Lower leg skin (tissue), 4 donors: ENCODE data around the gene CAV2. TPM values are rescaled to one million over a fixed set of nuclear protein-coding genes. Genes with fewer than 3 reads are reported as not detected.

ENCODE experiments used
- DNase-seq, 2 donors: peaks; one replicate each; pipeline ENCODE4 v3.0.0-alpha.2; 2019; ENCODE audit warnings: low spot score in 2 of 2
- H3K4me3 ChIP-seq: fragments of 200-600 bp; sonication (generic); 2 replicates; pipeline ENCODE4 v1.5.1; 2017; ENCODE audit warnings: mild to moderate bottlenecking, low read depth; ENCODE audit not compliant: poor library complexity, severe bottlenecking
- POLR2A ChIP-seq, 2 donors: fragments of 450-650 bp; IDR thresholded peaks; one replicate each; pipeline ENCODE4 v1.6.1; 2016 to 2017; ENCODE audit warnings: antibody characterized with exemption in 2 of 2, mild to moderate bottlenecking in 1 of 2, moderate library complexity in 1 of 2
- WGBS, 2 donors: methylation state at CpG; one replicate each; pipeline ENCODE4 v1.1.5; 2018; 5-methylcytosine and 5-hydroxymethylcytosine counted together
- intact Hi-C: fragments of 100-400 bp; cut with DNase I; formaldehyde crosslinking; loops from one replicate; pipeline ENCODE4 v1.15.0; 2023; ENCODE audit warnings: low total_unique reads
- total RNA-seq, 4 donors: library from RNA; depleted of rRNA; stranded (reverse); fragments of >200 nt; gene quantifications; one replicate each; pipeline ENCODE4 v1.1.0, GENCODE V29; 2016
- TF ChIP-seq, protein P1 (sequence below), 3 donors: fragments of 450-650 bp; IDR thresholded peaks; one replicate each; pipeline ENCODE4 v1.5.1; 2016; ENCODE audit warnings: antibody characterized with exemption in 3 of 3, mild to moderate bottlenecking in 3 of 3, moderate library complexity in 2 of 3

The CAV2 gene
- total RNA-seq, 4 donors from 2014 or later, result 47.3 to 72.1 (median 67.7) TPM

DNA sequence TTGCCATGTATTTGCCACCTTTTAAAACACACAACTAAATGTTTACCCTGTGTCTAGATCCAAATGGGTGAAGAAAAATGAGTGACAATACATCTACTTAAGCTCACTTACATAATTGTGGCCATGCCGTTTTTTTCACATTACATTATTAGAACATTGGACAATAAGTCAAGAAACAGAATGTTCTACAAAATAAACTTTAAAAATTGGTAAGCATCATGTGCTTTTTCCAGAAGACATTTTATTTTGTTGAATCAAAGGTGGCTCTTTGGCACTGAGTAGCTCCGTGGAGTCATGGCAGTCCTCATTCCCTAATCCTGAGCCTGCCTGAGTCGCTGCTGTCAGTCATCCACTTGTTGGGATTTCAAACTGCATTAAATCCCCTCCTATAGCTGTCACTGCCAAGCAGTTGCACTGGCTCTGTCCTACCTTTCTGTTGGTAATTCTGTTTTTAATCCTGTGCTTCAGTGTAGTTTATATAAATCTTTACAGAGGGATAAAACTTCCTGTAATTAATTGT lies 57.6 kb downstream of the CAV2 start:
- 60 to 65% methylated on average over 3 of the region's 3 CpGs for WGBS, 2 donors
- no peak for DNase-seq
- H3K4me3 ChIP-seq, result no peak overlapping the region
- TF ChIP-seq, protein P1, sequence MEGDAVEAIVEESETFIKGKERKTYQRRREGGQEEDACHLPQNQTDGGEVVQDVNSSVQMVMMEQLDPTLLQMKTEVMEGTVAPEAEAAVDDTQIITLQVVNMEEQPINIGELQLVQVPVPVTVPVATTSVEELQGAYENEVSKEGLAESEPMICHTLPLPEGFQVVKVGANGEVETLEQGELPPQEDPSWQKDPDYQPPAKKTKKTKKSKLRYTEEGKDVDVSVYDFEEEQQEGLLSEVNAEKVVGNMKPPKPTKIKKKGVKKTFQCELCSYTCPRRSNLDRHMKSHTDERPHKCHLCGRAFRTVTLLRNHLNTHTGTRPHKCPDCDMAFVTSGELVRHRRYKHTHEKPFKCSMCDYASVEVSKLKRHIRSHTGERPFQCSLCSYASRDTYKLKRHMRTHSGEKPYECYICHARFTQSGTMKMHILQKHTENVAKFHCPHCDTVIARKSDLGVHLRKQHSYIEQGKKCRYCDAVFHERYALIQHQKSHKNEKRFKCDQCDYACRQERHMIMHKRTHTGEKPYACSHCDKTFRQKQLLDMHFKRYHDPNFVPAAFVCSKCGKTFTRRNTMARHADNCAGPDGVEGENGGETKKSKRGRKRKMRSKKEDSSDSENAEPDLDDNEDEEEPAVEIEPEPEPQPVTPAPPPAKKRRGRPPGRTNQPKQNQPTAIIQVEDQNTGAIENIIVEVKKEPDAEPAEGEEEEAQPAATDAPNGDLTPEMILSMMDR (IDR thresholded peaks at IDR 0.05), result no peak
- no peak for TF ChIP-seq POLR2A (IDR thresholded peaks at IDR 0.05)
- intact Hi-C loops, result no loop called here

DNA sequence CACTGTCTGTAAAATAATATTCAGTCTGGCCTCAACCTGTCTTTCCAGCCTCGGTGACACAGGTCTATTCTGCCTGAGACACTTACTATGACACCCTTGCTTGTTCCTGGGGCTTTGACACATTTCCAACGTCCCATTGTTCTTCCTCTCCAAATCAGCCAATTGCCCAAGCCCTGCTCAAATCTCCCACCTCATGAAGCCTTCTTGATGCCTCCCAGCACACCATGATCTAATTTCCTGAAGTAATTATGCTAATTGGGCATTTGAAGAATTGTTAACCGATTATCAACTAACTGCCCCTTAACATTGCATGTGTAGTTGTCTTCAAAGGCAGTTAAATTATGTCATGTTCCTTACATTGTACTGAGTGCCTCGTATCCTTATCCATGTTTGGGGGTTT lies 58.4 kb downstream of the CAV2 start:
- H3K4me3 ChIP-seq, result no peak overlapping the region
- intact Hi-C loops, result no loop called here
- WGBS, 2 donors, result 77 to 81% methylated on average over 4 of the region's 4 CpGs
- no peak for DNase-seq
- no peak for TF ChIP-seq POLR2A (IDR thresholded peaks at IDR 0.05)
- TF ChIP-seq, protein P1 (IDR thresholded peaks at IDR 0.05), result no peak

Other genes with a start within 250 kb of the CAV2 start
- gene CAV1, start 25.3 kb downstream of the CAV2 start, total RNA-seq, result 100 to 1,000 TPM in 3 of 4 donors, 10 to 100 TPM in 1; 78.7 to 178 (median 139) TPM
- 10 to 100 TPM; 15.8 to 28.2 (median 24.5) TPM for gene MET, start 172.5 kb downstream of the CAV2 start, total RNA-seq